Brain microvascular endothelial cell (primary cell): ENCODE results near the gene PLAAT5.
A peak's percentile ranks its signal among the peaks of the same experiment; 100 is the strongest.

ENCODE experiments used
- DNase-seq: peaks from one replicate; pipeline ENCODE4 v3.0.0-alpha.2; 2020
- H3K27ac ChIP-seq: fragments of 250-450 bp; sonication (Bioruptor Pico); 2 replicates; pipeline ENCODE4 v1.5.1; 2020; ENCODE audit warnings: mild to moderate bottlenecking, moderate library complexity
- H3K27me3 ChIP-seq: fragments of 250-450 bp; sonication (Bioruptor Pico); replicated peaks from 2 replicates; pipeline ENCODE4 v1.5.1; 2020; ENCODE audit warnings: mild to moderate bottlenecking
- H3K36me3 ChIP-seq: fragments of 250-450 bp; sonication (Bioruptor Pico); replicated peaks from 2 replicates; pipeline ENCODE4 v1.5.1; 2020; ENCODE audit warnings: mild to moderate bottlenecking
- H3K4me3 ChIP-seq: 2 replicates; pipeline ENCODE4 v1.5.1; 2011; ENCODE audit warnings: low read depth, mild to moderate bottlenecking, control low read depth, low read length, moderate library complexity
- in situ Hi-C: cut with HindIII; loops from 2 replicates; pipeline ENCODE4 v1.10.0; 2017; ENCODE audit warnings: low sequenced_read_pairs, low pct_ligation_motif_present
- TF ChIP-seq, protein P1 (sequence below): IDR thresholded peaks from 2 replicates; pipeline ENCODE4 v1.5.1; 2011; ENCODE audit warnings: low read depth, mild to moderate bottlenecking, moderate library complexity, low read length, control low read depth, inconsistent platforms; ENCODE audit errors: missing control alignments

The PLAAT5 gene, protein sequence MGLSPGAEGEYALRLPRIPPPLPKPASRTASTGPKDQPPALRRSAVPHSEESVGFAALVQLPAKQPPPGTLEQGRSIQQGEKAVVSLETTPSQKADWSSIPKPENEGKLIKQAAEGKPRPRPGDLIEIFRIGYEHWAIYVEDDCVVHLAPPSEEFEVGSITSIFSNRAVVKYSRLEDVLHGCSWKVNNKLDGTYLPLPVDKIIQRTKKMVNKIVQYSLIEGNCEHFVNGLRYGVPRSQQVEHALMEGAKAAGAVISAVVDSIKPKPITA

DNA sequence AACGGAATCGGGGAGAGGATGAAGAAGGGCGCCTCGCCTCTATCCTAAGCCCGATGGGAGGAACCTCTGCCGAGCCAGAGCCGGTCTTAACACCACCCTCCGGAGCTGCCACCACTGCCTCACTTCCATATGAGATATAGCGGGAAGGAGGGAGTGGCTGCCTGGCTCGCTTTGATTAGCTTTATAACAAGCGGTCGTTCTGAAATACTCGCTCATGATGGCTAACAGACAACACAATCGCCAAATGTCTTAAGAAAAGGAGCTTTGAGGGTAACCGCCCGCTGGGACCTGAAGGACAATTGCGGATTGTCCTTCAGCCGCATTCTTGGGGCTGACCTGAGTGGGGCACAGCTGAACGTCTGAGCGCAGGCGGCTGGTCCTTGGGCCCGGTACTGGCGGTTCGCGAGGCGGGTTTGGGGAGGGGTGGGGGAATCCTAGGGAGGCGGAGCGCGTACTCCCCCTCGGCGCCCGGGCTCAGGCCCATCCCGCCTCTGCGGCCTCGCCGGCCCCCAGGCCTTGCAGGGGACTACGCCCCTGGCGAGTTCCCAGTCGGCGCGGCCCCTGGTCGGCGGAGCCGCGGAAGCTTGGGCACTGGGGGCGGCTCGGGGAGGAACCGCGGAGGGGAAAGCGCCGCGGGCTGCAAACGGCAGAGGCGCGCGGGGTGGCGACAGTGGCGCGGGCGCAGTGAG is at the start of gene PLAAT5:
Gene PLAAT5 (minus strand): TSS at position 617 of the 689 bp plus-strand sequence. CDS start 133 bp downstream, at position 484.
- Histone ChIP-seq H3K4me3 (peak within 1 kb of the TSS; percentile 49), H3K36me3 (no peaks in the 10 kb centered on the region), H3K27me3 (peaks cover 8% of the 10 kb centered on the region), H3K27ac (no peak within 1 kb of the TSS)
- peak; percentile 6 for DNase-seq
- TF ChIP-seq, protein P1, sequence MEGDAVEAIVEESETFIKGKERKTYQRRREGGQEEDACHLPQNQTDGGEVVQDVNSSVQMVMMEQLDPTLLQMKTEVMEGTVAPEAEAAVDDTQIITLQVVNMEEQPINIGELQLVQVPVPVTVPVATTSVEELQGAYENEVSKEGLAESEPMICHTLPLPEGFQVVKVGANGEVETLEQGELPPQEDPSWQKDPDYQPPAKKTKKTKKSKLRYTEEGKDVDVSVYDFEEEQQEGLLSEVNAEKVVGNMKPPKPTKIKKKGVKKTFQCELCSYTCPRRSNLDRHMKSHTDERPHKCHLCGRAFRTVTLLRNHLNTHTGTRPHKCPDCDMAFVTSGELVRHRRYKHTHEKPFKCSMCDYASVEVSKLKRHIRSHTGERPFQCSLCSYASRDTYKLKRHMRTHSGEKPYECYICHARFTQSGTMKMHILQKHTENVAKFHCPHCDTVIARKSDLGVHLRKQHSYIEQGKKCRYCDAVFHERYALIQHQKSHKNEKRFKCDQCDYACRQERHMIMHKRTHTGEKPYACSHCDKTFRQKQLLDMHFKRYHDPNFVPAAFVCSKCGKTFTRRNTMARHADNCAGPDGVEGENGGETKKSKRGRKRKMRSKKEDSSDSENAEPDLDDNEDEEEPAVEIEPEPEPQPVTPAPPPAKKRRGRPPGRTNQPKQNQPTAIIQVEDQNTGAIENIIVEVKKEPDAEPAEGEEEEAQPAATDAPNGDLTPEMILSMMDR: no peak
- in situ Hi-C loops: no loop called here

DNA sequence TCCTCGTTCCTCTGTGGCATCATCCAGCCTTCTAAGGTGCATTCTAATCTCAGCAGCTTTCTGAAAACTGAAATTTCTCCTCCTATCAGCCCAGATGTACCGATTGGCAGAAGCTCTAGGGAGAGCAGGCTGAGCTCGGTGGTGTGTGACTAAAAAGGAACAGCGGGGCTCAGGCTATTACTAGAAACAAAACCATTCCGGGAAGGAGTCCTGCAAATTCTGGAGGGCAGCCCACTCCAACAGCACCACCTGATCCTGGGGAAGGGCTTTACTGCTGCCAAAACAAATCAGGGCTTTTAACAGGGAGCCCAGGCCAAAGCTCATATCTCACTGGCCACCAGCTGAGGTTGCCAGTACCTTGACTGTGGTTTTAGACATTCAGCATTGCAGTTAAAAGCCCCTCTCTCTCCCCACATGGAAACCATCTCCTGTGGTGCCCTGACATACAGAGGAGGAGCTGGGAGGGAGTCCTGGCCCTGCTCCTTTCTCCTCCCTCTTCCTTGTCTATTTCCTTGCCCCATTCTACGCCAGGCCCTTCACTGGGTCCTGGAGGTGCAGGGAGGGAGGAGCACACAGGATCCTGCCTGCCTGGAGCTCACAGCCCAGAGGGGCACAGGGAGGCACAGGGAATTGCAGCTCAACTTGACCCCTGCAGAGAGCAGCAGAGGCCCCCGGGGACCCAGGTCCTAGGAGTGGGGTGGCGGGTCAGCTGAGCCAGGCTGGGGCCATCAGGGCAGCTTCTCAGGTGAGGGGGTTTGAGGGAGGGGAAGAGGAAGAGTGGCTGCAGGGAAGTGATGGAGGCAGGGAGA is 46.5 kb upstream of the PLAAT5 start:
- DNase-seq: no peak
- no peaks in the 10 kb centered on the region for H3K27me3 ChIP-seq
- no peak overlapping the region for H3K27ac ChIP-seq
- TF ChIP-seq, protein P1: no peak
- in situ Hi-C loops: no loop called here
- H3K36me3 ChIP-seq: no peaks in the 10 kb centered on the region
- H3K4me3 ChIP-seq: peak overlapping the region; percentile 22

DNA sequence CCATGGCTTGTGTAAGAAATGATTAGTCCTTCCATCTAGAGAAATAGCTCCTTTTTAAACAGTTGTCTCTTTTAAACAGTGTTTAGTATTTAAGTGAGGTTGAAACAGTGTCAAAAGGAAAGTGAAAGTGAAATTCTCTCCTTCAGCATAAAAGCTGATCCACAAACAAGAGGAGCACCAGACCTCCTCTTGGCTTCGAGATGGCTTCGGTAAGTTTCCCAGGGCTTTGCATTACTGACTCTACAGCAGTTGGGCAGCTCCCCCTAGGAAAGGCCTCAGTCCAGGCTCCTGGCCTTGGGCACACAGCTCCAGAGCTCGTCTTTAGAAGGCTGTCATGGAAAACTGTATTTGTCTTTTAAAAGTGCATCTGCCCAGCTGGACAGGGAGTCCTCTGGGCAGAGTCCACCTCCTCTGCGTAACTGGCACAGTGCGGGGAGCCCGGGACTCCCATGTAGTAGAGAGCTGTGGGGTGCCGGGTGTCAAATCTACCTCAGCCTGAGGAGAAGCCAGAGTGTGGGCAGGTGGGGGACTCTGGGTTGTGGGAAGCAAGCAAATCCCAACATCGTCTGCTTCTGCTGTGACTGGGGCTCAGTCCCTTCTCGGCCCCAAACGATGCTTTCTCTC is 45.8 kb upstream of the PLAAT5 start, which contains the start of gene PLAAT4:
Gene PLAAT4 (plus strand): TSS at position 140 of the 624 bp plus-strand sequence. CDS start 61 bp downstream, at position 201.
- H3K27ac ChIP-seq: no peak within 1 kb of the TSS
- H3K4me3 ChIP-seq: peak within 1 kb of the TSS; percentile 22
- H3K27me3 ChIP-seq: no peaks in the 10 kb centered on the region
- TF ChIP-seq, protein P1: peak; percentile 5
- H3K36me3 ChIP-seq: no peaks in the 10 kb centered on the region
- DNase-seq: peak; percentile 53
- in situ Hi-C loops: no loop called here

DNA sequence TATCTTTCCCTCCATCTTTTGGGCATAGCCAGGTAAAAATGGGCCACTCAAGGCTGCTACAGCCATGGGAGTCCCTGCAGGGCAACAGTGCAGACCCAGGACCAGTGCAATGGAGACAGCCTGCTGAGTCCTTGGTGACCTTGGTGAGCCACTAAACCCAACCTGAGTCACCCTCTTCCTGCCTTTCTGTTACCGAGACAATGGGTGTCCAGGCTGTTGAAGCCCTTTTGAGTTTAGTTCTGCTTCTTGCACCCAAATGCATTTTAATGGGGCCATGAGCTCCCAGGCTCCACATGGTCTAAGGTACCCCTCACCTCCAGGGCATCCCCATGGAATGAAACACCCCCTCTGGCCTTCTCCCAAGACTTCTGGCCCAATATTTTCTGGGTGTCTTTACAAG is 44.8 kb upstream of the PLAAT5 start:
- H3K36me3 ChIP-seq: no peaks in the 10 kb centered on the region
- no peak overlapping the region for H3K27ac ChIP-seq
- no peak for DNase-seq
- H3K4me3 ChIP-seq: no peak overlapping the region
- TF ChIP-seq, protein P1: no peak
- in situ Hi-C loops: no loop called here
- no peaks in the 10 kb centered on the region for H3K27me3 ChIP-seq

DNA sequence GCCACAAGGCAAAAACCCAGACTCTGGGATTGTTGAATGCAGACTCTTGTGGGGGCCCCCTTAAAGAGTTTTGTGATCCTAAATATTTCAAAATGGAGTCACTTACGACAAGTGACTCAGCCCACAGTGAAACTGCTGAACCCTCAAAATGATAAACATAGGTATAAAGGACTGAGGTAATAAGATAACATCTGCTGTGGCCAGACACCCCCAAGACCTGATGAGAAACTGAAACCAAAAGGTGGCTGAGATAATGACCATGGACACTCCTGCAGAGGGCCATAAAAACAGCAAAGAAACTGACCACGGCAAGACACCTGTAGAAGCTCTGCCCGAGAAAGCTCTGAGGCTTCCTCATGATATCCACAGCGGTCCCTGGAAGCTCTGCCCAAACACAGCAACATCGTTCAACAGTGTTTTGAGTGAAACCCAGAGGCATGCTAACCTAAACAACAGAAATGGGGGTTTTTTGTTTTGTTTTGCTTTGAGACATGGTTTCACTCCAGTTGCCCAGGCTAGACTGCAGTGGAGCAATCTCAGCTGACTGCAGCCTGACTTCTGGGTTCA is 44.0 kb upstream of the PLAAT5 start:
- in situ Hi-C loops: no loop called here
- no peak overlapping the region for H3K27ac ChIP-seq
- DNase-seq: no peak
- H3K27me3 ChIP-seq: no peaks in the 10 kb centered on the region
- TF ChIP-seq, protein P1: no peak
- H3K4me3 ChIP-seq: no peak overlapping the region
- H3K36me3 ChIP-seq: no peaks in the 10 kb centered on the region
